ENCODE measurements around the gene PTPRK.

DNA sequence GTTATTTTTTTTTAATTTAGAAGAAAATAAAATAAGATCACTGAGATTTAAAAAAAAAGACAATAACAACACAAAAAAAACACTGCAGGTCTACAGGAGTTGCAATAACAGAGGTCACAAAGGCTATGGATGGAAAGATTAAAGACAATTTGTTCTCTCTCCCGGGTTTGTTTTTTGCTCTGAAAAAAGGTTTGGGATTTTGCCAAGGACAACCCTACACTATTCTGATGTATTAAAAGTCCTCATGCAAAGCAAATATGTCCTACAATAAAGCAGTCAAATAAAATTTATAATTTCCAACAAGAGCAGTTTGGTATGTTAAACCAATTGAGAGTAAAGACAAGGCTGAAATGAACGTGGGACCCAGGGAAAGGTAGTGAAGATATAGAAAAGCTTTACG lies 55.6 kb downstream of the PTPRK start:
- TF ChIP-seq, protein P1, sequence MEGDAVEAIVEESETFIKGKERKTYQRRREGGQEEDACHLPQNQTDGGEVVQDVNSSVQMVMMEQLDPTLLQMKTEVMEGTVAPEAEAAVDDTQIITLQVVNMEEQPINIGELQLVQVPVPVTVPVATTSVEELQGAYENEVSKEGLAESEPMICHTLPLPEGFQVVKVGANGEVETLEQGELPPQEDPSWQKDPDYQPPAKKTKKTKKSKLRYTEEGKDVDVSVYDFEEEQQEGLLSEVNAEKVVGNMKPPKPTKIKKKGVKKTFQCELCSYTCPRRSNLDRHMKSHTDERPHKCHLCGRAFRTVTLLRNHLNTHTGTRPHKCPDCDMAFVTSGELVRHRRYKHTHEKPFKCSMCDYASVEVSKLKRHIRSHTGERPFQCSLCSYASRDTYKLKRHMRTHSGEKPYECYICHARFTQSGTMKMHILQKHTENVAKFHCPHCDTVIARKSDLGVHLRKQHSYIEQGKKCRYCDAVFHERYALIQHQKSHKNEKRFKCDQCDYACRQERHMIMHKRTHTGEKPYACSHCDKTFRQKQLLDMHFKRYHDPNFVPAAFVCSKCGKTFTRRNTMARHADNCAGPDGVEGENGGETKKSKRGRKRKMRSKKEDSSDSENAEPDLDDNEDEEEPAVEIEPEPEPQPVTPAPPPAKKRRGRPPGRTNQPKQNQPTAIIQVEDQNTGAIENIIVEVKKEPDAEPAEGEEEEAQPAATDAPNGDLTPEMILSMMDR (IDR thresholded peaks at IDR 0.05), result no peak
- TF ChIP-seq POLR2AphosphoS5 (IDR thresholded peaks at IDR 0.05), result no peak

Measured in suprapubic skin (tissue), 3 donors.